NCI-H774 (cell line): ENCODE data around the gene ATP23.

Experiments
- DNase-seq: peaks from one replicate; lab custom pipeline; 2025; lab: John Stamatoyannopoulos, UW

ATP23 gene, protein sequence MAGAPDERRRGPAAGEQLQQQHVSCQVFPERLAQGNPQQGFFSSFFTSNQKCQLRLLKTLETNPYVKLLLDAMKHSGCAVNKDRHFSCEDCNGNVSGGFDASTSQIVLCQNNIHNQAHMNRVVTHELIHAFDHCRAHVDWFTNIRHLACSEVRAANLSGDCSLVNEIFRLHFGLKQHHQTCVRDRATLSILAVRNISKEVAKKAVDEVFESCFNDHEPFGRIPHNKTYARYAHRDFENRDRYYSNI

GRCh38 chr12:57941165-57941894, at the start of gene ATP23:
Gene ATP23, plus strand, starts transcription at chr12:57941567. Its CDS starts 135 bp downstream, at chr12:57941702.
- DNase-seq: peak; percentile 98

GRCh38 chr12:57892232-57892972, 49.0 kb upstream of the ATP23 start:
- DNase-seq: no peak

GRCh38 chr12:57893431-57894353, 47.7 kb upstream of the ATP23 start:
- peak; percentile 15 for DNase-seq

- DNase-seq: no peak
Observed at GRCh38 chr12:57894399-57895292, 46.7 kb upstream of the ATP23 start.

- no peak for DNase-seq
Observed at GRCh38 chr12:57895389-57896114, 45.8 kb upstream of the ATP23 start.

DNA sequence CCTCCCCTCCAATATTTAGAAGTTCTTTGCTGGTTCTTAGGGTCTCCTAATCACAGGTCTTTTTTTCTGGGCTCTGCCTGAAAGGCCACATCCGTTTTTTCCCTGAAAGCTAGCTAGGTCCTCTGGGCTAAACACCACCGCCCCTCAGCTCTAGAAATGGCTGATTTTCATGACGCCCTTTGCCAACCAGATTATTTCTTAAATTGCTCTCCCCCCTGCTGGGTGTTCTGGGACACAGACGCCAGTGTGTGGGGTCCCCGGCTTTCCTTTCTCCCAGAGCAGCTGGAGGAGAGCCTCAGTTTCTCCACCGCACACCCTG, 45.3 kb upstream of the ATP23 start:
- no peak for DNase-seq

DNA sequence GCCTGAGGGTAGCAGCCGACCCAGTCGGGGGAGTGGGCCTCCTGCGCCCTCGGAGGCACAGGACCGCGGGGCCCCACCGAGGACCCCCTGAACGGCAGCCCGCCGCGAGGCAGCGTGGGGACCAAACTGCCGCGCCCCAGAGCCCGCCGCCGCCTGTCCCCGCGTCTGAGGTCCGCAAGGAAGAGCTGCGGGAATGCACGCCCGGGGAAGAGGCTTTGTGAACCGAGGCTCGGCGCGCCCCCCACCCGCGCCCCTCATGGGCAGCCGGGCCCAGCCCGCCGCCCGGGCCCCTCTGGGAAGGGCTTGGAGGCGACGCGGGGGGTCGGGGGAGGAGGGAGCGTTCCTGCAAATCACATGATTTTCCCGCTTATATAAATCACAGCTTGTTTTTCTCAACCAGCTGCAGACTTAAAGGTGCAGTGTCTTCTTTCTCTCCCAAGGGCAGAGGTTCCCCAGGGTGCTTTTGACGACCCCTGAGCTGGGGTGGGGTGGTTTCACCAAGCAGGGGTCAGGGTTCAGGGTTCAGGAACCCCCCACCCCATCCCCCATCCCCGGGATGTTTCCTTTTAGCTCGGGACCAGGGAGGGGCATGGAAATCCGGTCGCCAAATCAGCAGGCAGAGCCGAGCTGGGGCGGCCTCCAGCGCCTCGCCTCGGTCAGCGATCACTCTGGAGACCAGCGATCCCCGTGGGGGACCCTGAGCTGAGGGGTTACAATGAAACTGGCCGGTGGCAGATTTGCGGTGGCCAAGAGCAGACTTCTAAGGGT, 44.7 kb upstream of the ATP23 start:
- peak; percentile 66 for DNase-seq

DNA sequence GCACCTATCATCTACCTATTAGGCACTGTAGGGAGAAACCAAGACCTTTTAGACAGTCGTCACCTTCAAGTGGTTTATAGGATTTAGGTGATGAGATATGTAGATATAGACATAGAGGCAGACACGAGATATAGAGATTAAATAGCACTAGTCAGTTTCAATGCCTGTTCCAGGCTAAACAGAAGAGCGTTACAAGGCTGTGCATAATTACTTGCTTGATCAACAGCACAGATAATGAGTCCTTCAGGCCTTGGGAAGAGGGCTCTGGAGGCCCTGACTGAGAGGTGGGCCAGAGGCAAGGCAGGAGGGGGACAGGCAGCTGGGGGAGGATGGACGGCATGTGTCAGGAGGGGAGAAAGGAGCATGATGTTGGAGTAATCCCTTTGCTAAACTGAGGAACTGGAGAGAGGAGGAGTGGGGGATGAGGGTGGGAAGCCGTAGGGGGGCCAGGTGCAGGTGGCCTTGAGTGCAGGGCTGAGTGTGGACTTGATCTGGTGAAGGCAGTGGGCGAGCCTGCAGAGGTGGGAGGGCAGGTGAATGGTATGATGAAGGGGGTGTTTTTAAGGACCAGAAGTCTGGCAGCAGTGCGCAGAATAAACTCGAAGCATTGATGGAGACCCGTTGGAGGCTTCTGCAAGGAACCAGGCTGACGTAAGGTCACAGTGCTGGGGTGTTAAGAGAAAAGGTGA, 43.9 kb upstream of the ATP23 start:
- DNase-seq: no peak

DNA sequence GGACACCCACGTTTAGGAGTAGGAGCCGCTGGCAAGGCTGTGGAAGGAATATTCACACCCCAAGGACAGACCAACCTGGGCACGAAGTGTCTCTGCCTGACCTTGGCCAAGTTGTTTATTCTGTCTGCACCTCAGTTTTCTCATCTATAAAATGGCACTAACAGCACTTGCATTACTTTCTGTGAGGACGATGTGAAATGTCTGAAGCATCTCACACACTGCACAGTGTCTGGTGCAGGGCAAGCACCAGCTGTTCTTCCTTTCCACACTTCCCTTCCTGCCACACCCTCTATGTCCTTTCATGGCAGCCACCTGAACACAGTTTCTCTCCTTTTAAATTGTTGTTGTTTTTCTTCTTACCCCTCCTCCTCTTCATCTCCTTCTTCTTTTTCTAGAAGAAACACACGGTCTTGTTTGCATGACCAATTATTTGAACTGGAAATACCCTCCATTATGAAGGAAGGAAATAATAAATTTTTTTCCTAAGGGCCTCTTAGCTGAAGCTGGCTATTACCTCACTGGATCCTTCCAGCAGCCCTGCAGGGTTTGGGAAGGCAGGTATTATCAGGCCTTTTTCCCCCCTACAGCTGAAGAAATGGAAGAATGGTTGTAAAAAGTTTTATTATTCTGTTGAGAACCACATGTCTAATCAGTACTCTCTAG, 42.9 kb upstream of the ATP23 start:
- DNase-seq: peak; percentile 35

GRCh38 chr12:57899010-57899662, 42.2 kb upstream of the ATP23 start:
- DNase-seq: peak; percentile 62

- DNase-seq: no peak
Observed at GRCh38 chr12:57902478-57902969, 38.8 kb upstream of the ATP23 start.

DNA sequence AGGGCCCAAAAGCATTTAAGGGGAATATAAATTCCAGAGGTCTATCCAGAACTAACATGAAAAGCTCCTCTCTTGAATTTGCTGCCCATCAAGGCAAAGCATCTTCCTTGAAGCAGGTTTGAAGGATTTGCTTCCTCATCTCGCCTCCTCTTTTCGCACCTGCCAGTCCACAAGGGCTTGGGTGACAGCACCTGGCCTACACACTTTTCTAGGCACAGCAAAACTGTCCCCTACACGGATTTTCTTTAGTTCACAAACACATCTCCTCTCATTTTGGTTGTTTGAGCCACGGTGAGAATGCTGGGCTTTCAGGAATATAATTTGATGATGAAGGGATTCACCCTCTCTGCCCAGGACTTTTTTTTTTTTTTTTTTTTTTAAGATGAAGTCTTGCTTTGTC, 36.9 kb upstream of the ATP23 start:
- no peak for DNase-seq

GRCh38 chr12:57904848-57905811, 36.2 kb upstream of the ATP23 start:
- peak; percentile 94 for DNase-seq

DNA sequence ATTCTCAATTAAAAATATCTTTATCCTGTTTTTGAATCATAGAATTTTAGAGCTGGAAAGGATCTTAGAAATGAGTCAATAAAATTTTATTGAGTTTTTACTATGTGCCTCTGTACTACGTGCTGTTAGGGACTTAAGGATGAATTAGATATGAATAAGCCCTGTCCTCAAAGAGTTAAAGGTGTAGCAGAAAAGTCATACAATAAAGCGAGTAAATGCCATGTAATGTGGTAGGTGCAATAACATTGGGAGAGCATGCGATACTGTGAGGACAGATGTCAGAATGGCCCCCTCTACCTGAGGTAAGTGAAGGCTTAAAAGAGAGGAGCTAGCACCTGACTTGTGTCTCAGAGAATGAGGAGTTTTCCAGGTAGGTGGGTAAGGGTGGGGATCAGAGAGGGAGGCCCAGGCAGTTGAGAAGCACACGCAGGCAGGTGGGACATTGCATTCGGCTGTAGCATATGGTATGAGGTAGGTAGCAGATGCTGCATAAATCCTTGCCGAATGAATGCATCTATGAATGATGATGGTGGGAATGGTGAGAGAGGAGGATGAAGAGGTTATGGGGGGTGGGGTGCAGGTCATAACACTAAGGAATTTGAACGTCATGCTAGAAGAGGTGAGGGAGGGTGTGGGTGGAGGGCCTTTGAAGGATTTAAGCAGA, 35.4 kb upstream of the ATP23 start:
- no peak for DNase-seq

- DNase-seq: no peak
Observed at GRCh38 chr12:57906821-57907220, 34.5 kb upstream of the ATP23 start.

DNA sequence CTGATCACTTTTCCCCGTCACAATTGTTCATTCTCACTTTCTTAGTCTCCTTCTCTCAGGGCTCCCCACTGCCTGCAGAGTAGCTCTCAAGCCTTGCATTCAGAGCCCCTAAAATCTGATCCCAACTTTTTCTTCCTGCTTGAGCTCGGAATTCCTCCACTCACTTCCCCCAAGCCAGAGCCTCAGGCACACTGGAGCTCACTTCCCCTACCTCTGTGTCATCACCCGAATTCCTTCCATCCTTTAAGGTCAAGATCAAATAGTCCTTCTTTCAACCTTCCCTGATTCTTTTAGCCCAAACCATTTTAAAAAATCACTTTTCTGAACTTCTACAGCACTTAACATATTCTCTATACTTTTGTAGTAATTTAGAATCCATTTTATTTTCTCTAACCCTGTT, 34.1 kb upstream of the ATP23 start:
- DNase-seq: no peak
